Liver (tissue), 3 donors: ENCODE results near the gene EPHA6.
"Not testable (repeated sequence)": the region's sequence is repeated elsewhere in the genome, so short reads cannot be mapped to it uniquely, and the experiment has no call there.

Experiments
- CTCF ChIP-seq: fragments of 150-350 bp; IDR thresholded peaks from 2 replicates; pipeline ENCODE4 v1.5.1; 2017; ENCODE audit warnings: improper control_type of control experiment, low read depth, low read length; ENCODE audit not compliant: missing input control
- FOXA1 ChIP-seq: IDR thresholded peaks from 2 replicates; pipeline ENCODE4 v1.6.1; 2016; ENCODE audit warnings: antibody characterized with exemption
- GABPA ChIP-seq, 2 donors: IDR thresholded peaks in 1 of 2; conservative IDR thresholded peaks in 1 of 2; 2 replicates each; pipeline ENCODE4 v1.6.1; 2016; ENCODE audit warnings: antibody characterized with exemption in 2 of 2, mild to moderate bottlenecking in 1 of 2, moderate library complexity in 1 of 2
- HNF4G ChIP-seq: IDR thresholded peaks from 2 replicates; pipeline ENCODE4 v1.6.1; 2016; ENCODE audit warnings: antibody characterized with exemption
- JUND ChIP-seq, 2 donors: IDR thresholded peaks; 2 replicates each; pipeline ENCODE4 v1.6.1; 2016; ENCODE audit warnings: antibody characterized with exemption in 2 of 2
- RXRA ChIP-seq, 2 donors: IDR thresholded peaks; 2 replicates each; pipeline ENCODE4 v1.6.1; 2017 to 2018; ENCODE audit warnings: antibody characterized with exemption in 2 of 2, mild to moderate bottlenecking in 1 of 2
- TF ChIP-seq, protein P1 (sequence below): IDR thresholded peaks from 2 replicates; pipeline ENCODE4 v1.6.1; 2016; ENCODE audit warnings: antibody characterized with exemption
- TF ChIP-seq, protein P2 (sequence below): IDR thresholded peaks from 2 replicates; pipeline ENCODE4 v1.6.1; 2016; ENCODE audit warnings: antibody characterized with exemption, mild to moderate bottlenecking
- donor health status: healthy.
- donor health status: healthy.

DNA sequence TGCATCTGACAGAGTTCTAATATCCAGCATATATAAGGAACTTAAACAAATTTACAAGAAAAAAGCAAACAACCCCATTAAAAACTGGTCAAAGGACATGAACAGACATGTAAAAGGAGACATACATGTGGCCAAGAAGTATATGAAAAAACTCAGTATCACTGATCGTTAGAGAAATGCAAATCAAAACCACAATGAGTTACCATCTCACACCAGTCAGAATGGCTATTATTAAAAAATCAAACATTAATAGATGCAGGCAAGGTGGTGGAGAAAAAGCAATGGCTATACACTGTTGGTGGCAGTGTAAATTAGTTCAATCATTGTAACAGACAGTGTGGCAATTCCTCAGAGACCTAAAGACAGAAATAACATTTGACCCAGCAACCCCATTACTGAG is 806.1 kb downstream of the EPHA6 start:
- TF ChIP-seq CTCF; FOXA1; JUND (IDR thresholded peaks at IDR 0.05); RXRA (IDR thresholded peaks at IDR 0.05); GABPA (IDR thresholded peaks at IDR 0.05 in 1 of 2, conservative IDR thresholded peaks at IDR 0.05 in 1 of 2); HNF4G: not testable (repeated sequence)
- TF ChIP-seq, protein P1, sequence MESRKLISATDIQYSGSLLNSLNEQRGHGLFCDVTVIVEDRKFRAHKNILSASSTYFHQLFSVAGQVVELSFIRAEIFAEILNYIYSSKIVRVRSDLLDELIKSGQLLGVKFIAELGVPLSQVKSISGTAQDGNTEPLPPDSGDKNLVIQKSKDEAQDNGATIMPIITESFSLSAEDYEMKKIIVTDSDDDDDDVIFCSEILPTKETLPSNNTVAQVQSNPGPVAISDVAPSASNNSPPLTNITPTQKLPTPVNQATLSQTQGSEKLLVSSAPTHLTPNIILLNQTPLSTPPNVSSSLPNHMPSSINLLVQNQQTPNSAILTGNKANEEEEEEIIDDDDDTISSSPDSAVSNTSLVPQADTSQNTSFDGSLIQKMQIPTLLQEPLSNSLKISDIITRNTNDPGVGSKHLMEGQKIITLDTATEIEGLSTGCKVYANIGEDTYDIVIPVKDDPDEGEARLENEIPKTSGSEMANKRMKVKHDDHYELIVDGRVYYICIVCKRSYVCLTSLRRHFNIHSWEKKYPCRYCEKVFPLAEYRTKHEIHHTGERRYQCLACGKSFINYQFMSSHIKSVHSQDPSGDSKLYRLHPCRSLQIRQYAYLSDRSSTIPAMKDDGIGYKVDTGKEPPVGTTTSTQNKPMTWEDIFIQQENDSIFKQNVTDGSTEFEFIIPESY = not testable (repeated sequence)
- TF ChIP-seq, protein P2, sequence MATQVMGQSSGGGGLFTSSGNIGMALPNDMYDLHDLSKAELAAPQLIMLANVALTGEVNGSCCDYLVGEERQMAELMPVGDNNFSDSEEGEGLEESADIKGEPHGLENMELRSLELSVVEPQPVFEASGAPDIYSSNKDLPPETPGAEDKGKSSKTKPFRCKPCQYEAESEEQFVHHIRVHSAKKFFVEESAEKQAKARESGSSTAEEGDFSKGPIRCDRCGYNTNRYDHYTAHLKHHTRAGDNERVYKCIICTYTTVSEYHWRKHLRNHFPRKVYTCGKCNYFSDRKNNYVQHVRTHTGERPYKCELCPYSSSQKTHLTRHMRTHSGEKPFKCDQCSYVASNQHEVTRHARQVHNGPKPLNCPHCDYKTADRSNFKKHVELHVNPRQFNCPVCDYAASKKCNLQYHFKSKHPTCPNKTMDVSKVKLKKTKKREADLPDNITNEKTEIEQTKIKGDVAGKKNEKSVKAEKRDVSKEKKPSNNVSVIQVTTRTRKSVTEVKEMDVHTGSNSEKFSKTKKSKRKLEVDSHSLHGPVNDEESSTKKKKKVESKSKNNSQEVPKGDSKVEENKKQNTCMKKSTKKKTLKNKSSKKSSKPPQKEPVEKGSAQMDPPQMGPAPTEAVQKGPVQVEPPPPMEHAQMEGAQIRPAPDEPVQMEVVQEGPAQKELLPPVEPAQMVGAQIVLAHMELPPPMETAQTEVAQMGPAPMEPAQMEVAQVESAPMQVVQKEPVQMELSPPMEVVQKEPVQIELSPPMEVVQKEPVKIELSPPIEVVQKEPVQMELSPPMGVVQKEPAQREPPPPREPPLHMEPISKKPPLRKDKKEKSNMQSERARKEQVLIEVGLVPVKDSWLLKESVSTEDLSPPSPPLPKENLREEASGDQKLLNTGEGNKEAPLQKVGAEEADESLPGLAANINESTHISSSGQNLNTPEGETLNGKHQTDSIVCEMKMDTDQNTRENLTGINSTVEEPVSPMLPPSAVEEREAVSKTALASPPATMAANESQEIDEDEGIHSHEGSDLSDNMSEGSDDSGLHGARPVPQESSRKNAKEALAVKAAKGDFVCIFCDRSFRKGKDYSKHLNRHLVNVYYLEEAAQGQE = not testable (repeated sequence)
